ENCODE data around the gene PYCR2. TPM values are rescaled to one million over a fixed set of nuclear protein-coding genes. Genes with fewer than 3 reads are reported as not detected.

The PYCR2 gene
- total RNA-seq, 2 experiments from 2014 or later: 136 to 181 TPM

- Histone ChIP-seq H3K9me2 (ENCODE audit: insufficient read depth, low read length) (no peaks in the 10 kb centered on the region), H3K79me2 (ENCODE audit: insufficient read depth, low read depth, low read length) (no peaks in the 10 kb centered on the region), H4K20me1 (ENCODE audit: insufficient read depth, low read length) (no peaks in the 10 kb centered on the region), H3K9me3 (ENCODE audit: low read length) (no peaks in the 10 kb centered on the region), H3K4me1 (ENCODE audit: insufficient read depth, low read length, poor library complexity, severe bottlenecking) (peaks cover 32% of the 10 kb centered on the region), H3K4me2 (ENCODE audit: low read length) (peak overlapping the region; percentile 77), H3K27ac (ENCODE audit: low read depth, low read length, poor library complexity, severe bottlenecking) (peak overlapping the region; percentile 59), H2AFZ (ENCODE audit: low read length) (peak overlapping the region; percentile 87; the same call in 1 of the 2 replicates), H3K4me3 (ENCODE audit: low read depth, low read length, poor library complexity, severe bottlenecking) (peak overlapping the region; percentile 53), H3K36me3 (ENCODE audit: insufficient read depth, low read length) (no peaks in the 10 kb centered on the region)
- intact Hi-C loops (cut with micrococcal nuclease; ENCODE audit: unreplicated experiment): no loop called here
- CTCF ChIA-PET (ENCODE audit: unreplicated experiment): interaction anchor here (1.1 to 1.3 kb wide), 2 partner anchors 25 to 40 kb away, joined by 3 read pairs; no protein-coding TSS in a partner anchor
- TF ChIP-seq, protein P1, sequence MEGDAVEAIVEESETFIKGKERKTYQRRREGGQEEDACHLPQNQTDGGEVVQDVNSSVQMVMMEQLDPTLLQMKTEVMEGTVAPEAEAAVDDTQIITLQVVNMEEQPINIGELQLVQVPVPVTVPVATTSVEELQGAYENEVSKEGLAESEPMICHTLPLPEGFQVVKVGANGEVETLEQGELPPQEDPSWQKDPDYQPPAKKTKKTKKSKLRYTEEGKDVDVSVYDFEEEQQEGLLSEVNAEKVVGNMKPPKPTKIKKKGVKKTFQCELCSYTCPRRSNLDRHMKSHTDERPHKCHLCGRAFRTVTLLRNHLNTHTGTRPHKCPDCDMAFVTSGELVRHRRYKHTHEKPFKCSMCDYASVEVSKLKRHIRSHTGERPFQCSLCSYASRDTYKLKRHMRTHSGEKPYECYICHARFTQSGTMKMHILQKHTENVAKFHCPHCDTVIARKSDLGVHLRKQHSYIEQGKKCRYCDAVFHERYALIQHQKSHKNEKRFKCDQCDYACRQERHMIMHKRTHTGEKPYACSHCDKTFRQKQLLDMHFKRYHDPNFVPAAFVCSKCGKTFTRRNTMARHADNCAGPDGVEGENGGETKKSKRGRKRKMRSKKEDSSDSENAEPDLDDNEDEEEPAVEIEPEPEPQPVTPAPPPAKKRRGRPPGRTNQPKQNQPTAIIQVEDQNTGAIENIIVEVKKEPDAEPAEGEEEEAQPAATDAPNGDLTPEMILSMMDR (conservative IDR thresholded peaks at IDR 0.05; ENCODE audit: low read length): no peak
- no peak for TF ChIP-seq EZH2phosphoT487 (IDR thresholded peaks at IDR 0.05; ENCODE audit: borderline replicate concordance, low read depth, low read length)
- BruUV-seq (replicated peaks): TSS peak; percentile 89
- POLR2A ChIA-PET: interaction anchor here (1.2 to 5.0 kb wide), 6 partner anchors 13 to 117 kb away, joined by 3 to 35 read pairs (median 6); partner anchors contain the start of genes PYCR2 and TMEM63A
- DNase-seq (ENCODE audit: low spot score): no peak
Observed at GRCh38 chr1:225896494-225896893, 27.6 kb downstream of the PYCR2 start.

DNA sequence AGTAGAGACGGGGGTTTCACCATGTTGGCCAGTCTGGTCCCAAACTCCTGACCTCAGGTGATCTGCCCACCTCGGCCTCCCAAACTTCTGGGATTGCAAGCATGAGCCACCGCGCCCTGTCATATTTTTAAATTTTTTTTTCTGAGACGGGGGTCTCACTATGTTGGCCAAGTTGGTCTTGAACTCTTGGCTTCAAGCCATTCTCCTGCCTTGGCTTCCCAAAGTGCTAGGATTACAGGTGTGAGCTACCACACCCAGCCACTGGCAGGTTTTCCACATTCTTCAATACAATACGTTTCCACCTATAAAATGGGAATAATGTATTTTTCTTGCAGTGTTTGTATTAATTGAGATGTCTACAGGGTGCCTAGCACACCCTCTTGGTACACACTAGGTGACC lies 31.7 kb downstream of the PYCR2 start:
- no peak overlapping the region for H3K4me2 ChIP-seq (ENCODE audit: low read length)
- no peak overlapping the region for H2AFZ ChIP-seq (ENCODE audit: low read length)
- no peaks in the 10 kb centered on the region for H4K20me1 ChIP-seq (ENCODE audit: insufficient read depth, low read length)
- H3K4me1 ChIP-seq (ENCODE audit: insufficient read depth, low read length, poor library complexity, severe bottlenecking): peaks cover 14% of the 10 kb centered on the region
- H3K9me3 ChIP-seq (ENCODE audit: low read length): no peaks in the 10 kb centered on the region
- BruUV-seq (replicated peaks): no TSS peak
- no peak overlapping the region for H3K4me3 ChIP-seq (ENCODE audit: low read depth, low read length, poor library complexity, severe bottlenecking)
- DNase-seq (ENCODE audit: low spot score): no peak
- ChIA-PET CTCF (ENCODE audit: unreplicated experiment) (no interaction called here), POLR2A (no interaction called here)
- H3K9me2 ChIP-seq (ENCODE audit: insufficient read depth, low read length): no peaks in the 10 kb centered on the region
- TF ChIP-seq, protein P1 (conservative IDR thresholded peaks at IDR 0.05; ENCODE audit: low read length): no peak
- TF ChIP-seq EZH2phosphoT487 (IDR thresholded peaks at IDR 0.05; ENCODE audit: borderline replicate concordance, low read depth, low read length): no peak
- no peaks in the 10 kb centered on the region for H3K79me2 ChIP-seq (ENCODE audit: insufficient read depth, low read depth, low read length)
- H3K36me3 ChIP-seq (ENCODE audit: insufficient read depth, low read length): no peaks in the 10 kb centered on the region
- H3K27ac ChIP-seq (ENCODE audit: low read depth, low read length, poor library complexity, severe bottlenecking): no peak overlapping the region
- intact Hi-C loops (cut with micrococcal nuclease; ENCODE audit: unreplicated experiment): no loop called here

GRCh38 chr1:225891229-225891972 lies 32.6 kb downstream of the PYCR2 start:
- no peaks in the 10 kb centered on the region for H3K79me2 ChIP-seq (ENCODE audit: insufficient read depth, low read depth, low read length)
- DNase-seq (ENCODE audit: low spot score): no peak
- intact Hi-C loops (cut with micrococcal nuclease; ENCODE audit: unreplicated experiment): no loop called here
- H3K4me1 ChIP-seq (ENCODE audit: insufficient read depth, low read length, poor library complexity, severe bottlenecking): peaks cover 5% of the 10 kb centered on the region
- H3K4me2 ChIP-seq (ENCODE audit: low read length): no peak overlapping the region
- H3K9me2 ChIP-seq (ENCODE audit: insufficient read depth, low read length): no peaks in the 10 kb centered on the region
- ChIA-PET CTCF (ENCODE audit: unreplicated experiment) (no interaction called here), POLR2A (interaction anchor here (1.1 kb wide), 1 partner anchor 9 kb away, joined by 4 read pairs; the partner anchor contains the start of gene TMEM63A)
- no peak overlapping the region for H3K4me3 ChIP-seq (ENCODE audit: low read depth, low read length, poor library complexity, severe bottlenecking)
- BruUV-seq (replicated peaks): no TSS peak
- no peak for TF ChIP-seq EZH2phosphoT487 (IDR thresholded peaks at IDR 0.05; ENCODE audit: borderline replicate concordance, low read depth, low read length)
- TF ChIP-seq, protein P1 (conservative IDR thresholded peaks at IDR 0.05; ENCODE audit: low read length): no peak
- H3K9me3 ChIP-seq (ENCODE audit: low read length): no peaks in the 10 kb centered on the region
- H3K36me3 ChIP-seq (ENCODE audit: insufficient read depth, low read length): no peaks in the 10 kb centered on the region
- no peaks in the 10 kb centered on the region for H4K20me1 ChIP-seq (ENCODE audit: insufficient read depth, low read length)
- H3K27ac ChIP-seq (ENCODE audit: low read depth, low read length, poor library complexity, severe bottlenecking): no peak overlapping the region
- H2AFZ ChIP-seq (ENCODE audit: low read length): no peak overlapping the region
